Activated CD4-positive, alpha-beta memory T cell treated with anti-CD3 and anti-CD28 coated beads, Interleukin-2, amount 10 ng/mL, durations not matched to agents 7 days and 5 days (primary cell): ENCODE results near the gene THSD7B. TPM values are rescaled to one million over a fixed set of nuclear protein-coding genes. Genes with fewer than 3 reads are reported as not detected.
"Not testable (repeated sequence)": the region's sequence is repeated elsewhere in the genome, so short reads cannot be mapped to it uniquely, and the experiment has no call there.

Source experiments
- CTCF ChIA-PET: fragments of 350-600 bp; sonication (Branson Sonifier 250); formaldehyde crosslinking; loops from one replicate; lab custom pipeline; 2021; ENCODE audit warnings: antibody characterized with exemption, inconsistent platforms; lab: Charles Lee
- POLR2A ChIA-PET: fragments of 350-600 bp; sonication (Branson Sonifier 250); formaldehyde crosslinking; loops from one replicate; lab custom pipeline; 2021; ENCODE audit warnings: antibody characterized with exemption; lab: Charles Lee
- DNase-seq: peaks from one replicate; pipeline ENCODE4 v3.0.0-alpha.2; 2020
- H3K27ac Mint-ChIP-seq: one replicate; pipeline ENCODE4 v1.8.0; 2021; ENCODE audit warnings: mild to moderate bottlenecking, mixed read lengths
- H3K27me3 Mint-ChIP-seq: one replicate; pipeline ENCODE4 v1.8.0; 2021; ENCODE audit warnings: mixed read lengths
- H3K36me3 Mint-ChIP-seq: one replicate; pipeline ENCODE4 v1.8.0; 2021; ENCODE audit warnings: low read depth, mixed read lengths
- H3K4me1 Mint-ChIP-seq: one replicate; pipeline ENCODE4 v1.8.0; 2021; ENCODE audit warnings: mixed read lengths
- H3K4me3 Mint-ChIP-seq: one replicate; pipeline ENCODE4 v1.8.0; 2021; ENCODE audit warnings: mild to moderate bottlenecking, mixed read lengths
- H3K9me3 Mint-ChIP-seq: one replicate; pipeline ENCODE4 v1.8.0; 2021; ENCODE audit warnings: mixed read lengths
- total RNA-seq, 2 experiments: library from RNA; stranded (reverse); gene quantifications; one replicate each; pipeline ENCODE4 v1.2.3, GENCODE V29; 2021

THSD7B gene, protein sequence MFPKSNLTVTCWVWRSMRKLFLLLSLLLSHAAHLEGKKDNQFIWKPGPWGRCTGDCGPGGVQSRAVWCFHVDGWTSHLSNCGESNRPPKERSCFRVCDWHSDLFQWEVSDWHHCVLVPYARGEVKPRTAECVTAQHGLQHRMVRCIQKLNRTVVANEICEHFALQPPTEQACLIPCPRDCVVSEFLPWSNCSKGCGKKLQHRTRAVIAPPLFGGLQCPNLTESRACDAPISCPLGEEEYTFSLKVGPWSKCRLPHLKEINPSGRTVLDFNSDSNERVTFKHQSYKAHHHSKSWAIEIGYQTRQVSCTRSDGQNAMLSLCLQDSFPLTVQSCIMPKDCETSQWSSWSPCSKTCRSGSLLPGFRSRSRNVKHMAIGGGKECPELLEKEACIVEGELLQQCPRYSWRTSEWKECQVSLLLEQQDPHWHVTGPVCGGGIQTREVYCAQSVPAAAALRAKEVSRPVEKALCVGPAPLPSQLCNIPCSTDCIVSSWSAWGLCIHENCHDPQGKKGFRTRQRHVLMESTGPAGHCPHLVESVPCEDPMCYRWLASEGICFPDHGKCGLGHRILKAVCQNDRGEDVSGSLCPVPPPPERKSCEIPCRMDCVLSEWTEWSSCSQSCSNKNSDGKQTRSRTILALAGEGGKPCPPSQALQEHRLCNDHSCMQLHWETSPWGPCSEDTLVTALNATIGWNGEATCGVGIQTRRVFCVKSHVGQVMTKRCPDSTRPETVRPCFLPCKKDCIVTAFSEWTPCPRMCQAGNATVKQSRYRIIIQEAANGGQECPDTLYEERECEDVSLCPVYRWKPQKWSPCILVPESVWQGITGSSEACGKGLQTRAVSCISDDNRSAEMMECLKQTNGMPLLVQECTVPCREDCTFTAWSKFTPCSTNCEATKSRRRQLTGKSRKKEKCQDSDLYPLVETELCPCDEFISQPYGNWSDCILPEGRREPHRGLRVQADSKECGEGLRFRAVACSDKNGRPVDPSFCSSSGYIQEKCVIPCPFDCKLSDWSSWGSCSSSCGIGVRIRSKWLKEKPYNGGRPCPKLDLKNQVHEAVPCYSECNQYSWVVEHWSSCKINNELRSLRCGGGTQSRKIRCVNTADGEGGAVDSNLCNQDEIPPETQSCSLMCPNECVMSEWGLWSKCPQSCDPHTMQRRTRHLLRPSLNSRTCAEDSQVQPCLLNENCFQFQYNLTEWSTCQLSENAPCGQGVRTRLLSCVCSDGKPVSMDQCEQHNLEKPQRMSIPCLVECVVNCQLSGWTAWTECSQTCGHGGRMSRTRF (N-terminal part only)
- total RNA-seq: not detected

DNA sequence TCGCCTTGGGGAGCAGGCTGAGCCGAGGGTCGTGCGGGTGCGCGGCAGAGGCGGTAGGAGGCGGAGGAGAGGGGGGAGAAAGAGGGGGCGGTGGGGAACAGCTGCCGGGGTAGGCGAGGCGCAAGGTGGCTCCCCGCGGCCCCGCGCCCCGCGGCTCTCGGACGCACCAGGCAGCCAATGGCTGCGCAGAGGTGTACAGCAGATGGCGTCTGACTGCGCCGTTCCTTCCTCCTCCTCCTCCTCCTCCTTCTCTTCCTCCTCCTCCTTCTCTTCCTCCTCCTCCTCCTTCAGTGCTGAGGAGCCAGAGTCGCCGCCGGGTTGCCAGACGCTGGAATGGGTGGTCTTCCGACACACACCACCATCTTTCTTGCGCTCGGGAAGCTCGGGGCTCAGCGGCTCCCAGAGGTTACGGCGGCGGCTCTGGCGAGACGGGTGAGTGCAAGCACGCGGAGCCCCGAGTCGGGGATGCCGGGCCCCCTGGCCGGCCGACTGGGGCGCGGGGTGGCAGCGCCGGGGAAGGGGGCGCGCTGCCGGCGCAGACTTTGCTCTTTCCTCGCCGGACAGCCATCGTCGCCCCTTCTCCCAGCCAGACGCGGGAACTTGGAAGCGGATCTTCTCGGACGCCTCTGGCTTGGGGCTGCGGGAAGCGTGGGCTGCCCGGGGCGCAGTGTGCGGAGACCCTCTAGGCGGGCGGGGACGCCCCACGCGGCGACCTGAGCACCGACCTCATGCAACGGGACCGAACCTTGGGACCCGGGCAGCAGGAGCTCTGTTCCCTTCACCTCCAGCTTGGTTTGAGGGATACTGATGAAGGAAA lies at the start of gene THSD7B:
THSD7B (plus strand) TSS at position 290 of the 817 bp plus-strand sequence. CDS start 116,634 bp downstream, outside the sequence.
- no peaks in the 10 kb centered on the region for H3K9me3 Mint-ChIP-seq
- DNase-seq: no peak
- peaks cover 51% of the 10 kb centered on the region for H3K27me3 Mint-ChIP-seq
- peaks cover 2% of the 10 kb centered on the region for H3K4me1 Mint-ChIP-seq
- POLR2A ChIA-PET: no interaction called here
- H3K4me3 Mint-ChIP-seq: no peak within 1 kb of the TSS
- CTCF ChIA-PET: no interaction called here
- no peak within 1 kb of the TSS for H3K27ac Mint-ChIP-seq
- no peaks in the 10 kb centered on the region for H3K36me3 Mint-ChIP-seq

DNA sequence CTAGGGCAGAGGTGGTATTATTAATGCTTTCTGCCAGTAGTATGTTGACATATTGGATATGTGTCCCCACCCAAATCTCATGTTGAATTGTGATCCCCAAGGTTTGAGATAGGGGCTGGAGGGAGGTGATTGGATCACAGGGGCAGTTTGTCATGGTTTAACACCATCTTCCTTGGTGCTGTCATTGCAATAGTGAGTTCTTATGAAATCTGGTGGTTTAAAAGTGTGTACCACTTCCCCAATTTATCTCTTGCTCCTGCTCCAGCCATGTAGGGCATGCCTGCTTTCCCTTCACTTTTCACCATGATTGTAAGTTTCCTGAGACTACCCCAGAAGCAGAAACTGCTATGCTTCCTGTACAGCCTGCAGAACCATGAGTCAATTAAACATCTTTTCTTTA lies 47.1 kb upstream of the THSD7B start:
- H3K4me1 Mint-ChIP-seq: no peaks in the 10 kb centered on the region
- CTCF ChIA-PET: no interaction called here
- no peaks in the 10 kb centered on the region for H3K9me3 Mint-ChIP-seq
- DNase-seq: no peak
- no peak overlapping the region for H3K4me3 Mint-ChIP-seq
- POLR2A ChIA-PET: no interaction called here
- H3K27ac Mint-ChIP-seq: no peak overlapping the region
- no peaks in the 10 kb centered on the region for H3K27me3 Mint-ChIP-seq
- no peaks in the 10 kb centered on the region for H3K36me3 Mint-ChIP-seq

DNA sequence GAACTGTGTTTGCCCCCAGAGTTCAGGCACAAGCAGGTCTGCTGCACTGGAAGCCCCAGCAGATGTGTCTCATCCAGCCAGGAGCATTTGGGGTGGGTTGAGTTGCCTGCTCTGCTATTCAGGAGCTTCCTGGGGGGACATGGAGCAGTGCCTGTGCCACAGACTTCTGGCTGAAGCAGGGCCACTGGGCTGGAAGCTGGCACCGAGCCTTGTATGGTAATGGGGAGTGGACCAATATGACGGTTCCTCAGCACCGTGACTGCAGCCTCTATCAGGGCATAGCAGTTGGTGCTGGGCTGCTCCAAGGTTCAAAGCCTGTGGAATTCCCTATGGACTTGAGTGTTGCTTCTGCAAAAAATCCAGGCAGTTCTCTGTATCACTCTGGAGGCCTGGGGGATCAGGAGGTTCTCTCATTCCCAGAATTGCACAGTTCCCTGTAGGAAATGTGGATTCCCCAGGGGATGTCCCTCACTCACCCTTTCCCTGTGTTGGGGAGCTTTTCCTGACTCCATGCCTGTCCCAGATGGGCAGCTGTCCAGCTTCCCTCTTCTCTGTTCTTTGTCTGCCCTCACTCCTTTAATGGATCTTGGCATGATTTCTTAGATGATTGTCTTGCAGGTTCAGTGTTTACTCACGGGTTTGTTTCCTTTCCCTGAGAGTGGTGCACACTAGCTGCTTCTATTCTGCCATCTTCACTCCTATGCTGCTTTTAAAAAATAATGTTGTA lies 37.2 kb upstream of the THSD7B start:
- H3K27ac Mint-ChIP-seq: no peak overlapping the region
- H3K27me3 Mint-ChIP-seq: no peaks in the 10 kb centered on the region
- H3K9me3 Mint-ChIP-seq: no peaks in the 10 kb centered on the region
- ChIA-PET POLR2A (no interaction called here), CTCF (no interaction called here)
- H3K4me3 Mint-ChIP-seq: no peak overlapping the region
- DNase-seq: no peak
- H3K4me1 Mint-ChIP-seq: no peaks in the 10 kb centered on the region
- H3K36me3 Mint-ChIP-seq: no peaks in the 10 kb centered on the region

DNA sequence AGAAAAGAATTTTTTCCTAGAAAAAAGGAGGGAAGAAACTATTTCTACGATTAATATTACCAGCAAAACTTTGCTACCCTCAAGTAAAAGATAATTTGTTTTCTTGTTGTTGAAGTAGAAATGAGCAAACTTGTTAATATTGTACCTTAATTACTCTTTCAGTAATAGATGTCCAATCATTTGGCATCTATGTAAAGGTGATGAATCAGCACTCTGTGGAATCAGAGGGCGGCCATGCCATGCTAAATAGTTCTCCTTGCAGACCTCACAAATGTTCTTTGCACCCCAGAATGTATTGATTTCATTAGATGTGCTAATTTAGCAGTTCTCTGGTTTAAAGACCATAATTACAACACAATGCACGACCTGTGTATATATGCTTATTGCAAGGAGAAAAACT lies 29.1 kb upstream of the THSD7B start:
- POLR2A ChIA-PET: no interaction called here
- H3K27ac Mint-ChIP-seq: no peak overlapping the region
- H3K4me1 Mint-ChIP-seq: no peaks in the 10 kb centered on the region
- no peak overlapping the region for H3K4me3 Mint-ChIP-seq
- peaks cover 2% of the 10 kb centered on the region for H3K27me3 Mint-ChIP-seq
- H3K9me3 Mint-ChIP-seq: no peaks in the 10 kb centered on the region
- DNase-seq: no peak
- H3K36me3 Mint-ChIP-seq: no peaks in the 10 kb centered on the region
- CTCF ChIA-PET: interaction anchor here (1.2 to 1.4 kb wide), 2 partner anchors 23 to 312 kb away, joined by 3 read pairs; no protein-coding TSS in a partner anchor

DNA sequence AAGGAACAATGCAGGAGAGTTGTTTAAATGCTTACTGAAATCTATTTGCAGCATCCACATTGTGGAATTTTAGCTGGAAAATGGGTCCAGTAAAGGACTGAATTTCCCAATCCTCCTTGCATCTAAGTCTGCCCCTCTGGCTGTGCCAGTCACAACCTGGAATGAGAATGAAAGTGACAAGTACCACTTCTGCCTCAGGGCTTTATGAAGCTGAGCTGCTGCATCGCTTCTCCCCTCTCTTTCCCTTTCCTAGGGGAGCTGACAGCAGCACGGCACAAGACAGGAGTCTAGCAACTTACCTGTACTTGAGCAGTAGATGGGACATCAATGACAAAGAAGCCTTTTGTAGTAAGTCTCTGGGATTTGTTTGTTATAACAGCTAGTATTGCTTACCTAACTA lies 27.3 kb upstream of the THSD7B start:
- H3K4me1 Mint-ChIP-seq: no peaks in the 10 kb centered on the region
- DNase-seq: no peak
- H3K27me3 Mint-ChIP-seq: peaks cover 2% of the 10 kb centered on the region
- H3K36me3 Mint-ChIP-seq: no peaks in the 10 kb centered on the region
- no peak overlapping the region for H3K4me3 Mint-ChIP-seq
- H3K27ac Mint-ChIP-seq: no peak overlapping the region
- ChIA-PET CTCF (interaction anchor here (1.1 kb wide), 1 partner anchor 824 kb away, joined by 3 read pairs; no protein-coding TSS in a partner anchor), POLR2A (no interaction called here)
- no peaks in the 10 kb centered on the region for H3K9me3 Mint-ChIP-seq

DNA sequence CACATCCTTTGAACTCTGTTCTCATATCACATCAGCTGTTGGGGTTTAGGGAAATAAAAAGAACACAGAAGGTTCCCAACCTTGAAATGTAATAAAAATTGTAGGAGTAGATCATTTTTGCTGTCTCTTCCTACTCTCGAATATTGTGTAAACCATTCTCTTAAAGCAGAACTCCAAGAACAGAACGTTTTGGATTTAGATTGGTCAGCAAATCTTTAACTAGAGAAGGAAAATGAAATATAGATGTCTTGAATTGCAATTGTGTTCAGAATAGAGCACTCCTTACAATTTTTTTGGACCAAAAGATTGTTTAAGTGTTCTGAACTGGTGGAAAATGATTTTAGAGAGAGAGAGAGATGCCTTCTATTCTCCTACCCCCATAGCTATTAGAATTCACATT lies 23.9 kb upstream of the THSD7B start:
- POLR2A ChIA-PET: no interaction called here

DNA sequence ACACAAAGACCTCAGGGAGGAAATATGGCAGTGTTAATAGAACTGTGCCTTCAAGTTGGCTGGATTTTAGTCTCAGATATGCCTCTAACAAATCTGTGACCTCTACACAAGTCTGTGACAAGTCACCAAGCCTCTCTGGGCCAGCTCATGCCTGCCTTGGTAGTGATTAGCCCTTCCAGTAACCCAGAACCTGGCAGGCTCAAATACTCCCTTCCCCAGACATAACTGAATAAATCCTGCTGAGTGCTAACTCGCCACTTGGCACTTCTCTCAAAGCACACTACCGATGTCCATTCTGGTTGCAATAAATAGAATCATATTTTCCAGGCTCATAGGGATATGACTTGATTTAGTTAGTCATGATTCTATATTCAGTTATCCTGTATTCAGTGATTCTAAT lies 15.3 kb upstream of the THSD7B start:
- H3K9me3 Mint-ChIP-seq: no peaks in the 10 kb centered on the region
- ChIA-PET POLR2A (no interaction called here), CTCF (no interaction called here)
- peaks cover 5% of the 10 kb centered on the region for H3K4me1 Mint-ChIP-seq
- DNase-seq: no peak
- H3K27ac Mint-ChIP-seq: no peak overlapping the region
- H3K27me3 Mint-ChIP-seq: peaks cover 9% of the 10 kb centered on the region
- H3K4me3 Mint-ChIP-seq: no peak overlapping the region
- H3K36me3 Mint-ChIP-seq: no peaks in the 10 kb centered on the region

More for the DNA sequence above, 23.9 kb upstream of the THSD7B start:
- Mint-ChIP-seq H3K36me3 (no peaks in the 10 kb centered on the region), H3K27me3 (peaks cover 2% of the 10 kb centered on the region), H3K4me1 (no peaks in the 10 kb centered on the region), H3K27ac (no peak overlapping the region), H3K9me3 (no peaks in the 10 kb centered on the region), H3K4me3 (no peak overlapping the region)
- CTCF ChIA-PET: no interaction called here
- DNase-seq: no peak

DNA sequence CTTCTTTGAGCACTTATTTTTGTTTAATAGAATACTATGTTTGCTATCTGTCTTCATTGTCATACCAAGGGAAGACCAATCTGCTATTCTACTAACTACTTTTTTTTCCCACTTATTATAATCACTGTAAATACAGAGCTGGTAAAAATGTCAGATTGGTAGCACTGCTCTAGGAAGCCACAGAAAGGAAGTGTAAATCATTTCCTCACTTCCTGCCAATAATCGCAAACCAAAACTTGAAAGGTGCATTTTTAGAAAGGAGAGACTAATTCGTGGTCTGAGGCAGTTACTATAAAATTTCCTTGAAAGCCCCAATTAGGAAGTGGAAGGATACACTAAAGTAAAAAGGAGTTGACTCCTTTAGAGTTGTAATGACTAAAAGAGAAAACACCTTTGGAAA lies 13.9 kb upstream of the THSD7B start:
- POLR2A ChIA-PET: no interaction called here
- no peak overlapping the region for H3K4me3 Mint-ChIP-seq
- CTCF ChIA-PET: no interaction called here
- H3K4me1 Mint-ChIP-seq: peaks cover 5% of the 10 kb centered on the region
- H3K27me3 Mint-ChIP-seq: peaks cover 7% of the 10 kb centered on the region
- no peaks in the 10 kb centered on the region for H3K9me3 Mint-ChIP-seq
- DNase-seq: no peak
- no peaks in the 10 kb centered on the region for H3K36me3 Mint-ChIP-seq
- H3K27ac Mint-ChIP-seq: no peak overlapping the region

DNA sequence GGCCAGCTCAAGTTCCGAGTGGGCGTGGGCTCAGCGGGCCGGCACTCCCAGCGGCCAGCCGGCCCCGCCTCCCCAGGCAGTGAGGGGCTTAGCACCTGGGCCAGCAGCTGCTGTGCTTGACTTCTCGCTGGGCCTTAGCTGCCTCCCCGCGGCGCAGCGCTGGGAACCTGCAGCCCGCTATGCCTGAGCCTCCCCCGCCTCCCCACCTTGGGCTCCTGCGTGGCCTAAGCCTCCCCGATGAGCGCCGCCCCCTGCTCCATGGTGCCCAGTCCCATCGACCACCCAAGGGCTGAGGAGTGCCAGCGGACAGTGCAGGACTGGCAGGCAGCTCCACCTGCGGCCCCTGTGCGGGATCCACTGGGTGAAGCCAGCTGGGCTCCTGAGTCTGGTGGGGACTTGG lies 6.8 kb upstream of the THSD7B start:
- POLR2A ChIA-PET, H3K9me3 Mint-ChIP-seq, H3K27ac Mint-ChIP-seq, H3K4me1 Mint-ChIP-seq, DNase-seq, CTCF ChIA-PET, H3K36me3 Mint-ChIP-seq, H3K4me3 Mint-ChIP-seq: not testable (repeated sequence)
- H3K27me3 Mint-ChIP-seq: peaks cover 12% of the 10 kb centered on the region

DNA sequence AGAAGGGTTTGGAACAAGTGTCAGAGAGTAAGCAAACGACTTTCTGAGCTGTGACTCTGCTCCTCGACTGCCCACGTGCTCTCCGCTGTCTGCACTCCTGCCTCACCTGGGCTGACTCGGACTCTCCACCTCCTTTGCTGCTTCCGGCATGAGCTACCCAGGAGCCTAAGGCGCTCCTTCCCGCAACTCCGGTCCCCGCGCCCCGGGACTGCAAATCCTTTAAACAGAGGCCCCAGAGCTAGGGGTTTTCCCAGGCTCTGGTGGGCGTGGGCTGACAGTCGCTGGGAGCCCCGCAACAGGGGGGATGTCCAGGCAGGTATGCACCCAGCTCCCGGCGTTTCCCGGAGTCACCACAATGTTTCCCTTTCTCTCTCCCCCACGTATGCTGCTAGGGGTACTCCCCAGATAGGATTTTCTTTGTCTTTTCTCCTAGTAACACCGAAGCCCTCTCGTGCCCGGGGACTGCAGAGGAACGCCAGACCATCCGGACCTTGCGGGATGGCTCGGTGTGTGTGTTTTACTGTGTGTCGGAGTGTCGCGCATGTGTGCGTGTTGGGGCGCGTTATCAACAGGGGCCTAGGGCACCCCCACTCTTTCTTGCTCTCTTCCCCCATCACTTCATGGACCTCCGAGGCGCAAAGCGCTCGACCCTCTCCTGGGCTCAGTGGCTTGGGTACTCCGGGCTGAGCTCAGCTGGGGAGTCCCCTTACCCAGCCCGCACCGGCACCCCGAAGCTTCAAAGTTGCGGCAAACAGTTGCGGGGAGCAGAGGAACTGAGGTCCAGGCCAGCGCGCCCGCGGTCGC lies 691 bp upstream of the THSD7B start:
- no peak for DNase-seq
- Mint-ChIP-seq H3K27ac (no peak overlapping the region), H3K4me3 (no peak overlapping the region), H3K27me3 (peaks cover 51% of the 10 kb centered on the region), H3K36me3 (no peaks in the 10 kb centered on the region), H3K4me1 (peaks cover 2% of the 10 kb centered on the region), H3K9me3 (no peaks in the 10 kb centered on the region)
- ChIA-PET CTCF (no interaction called here), POLR2A (no interaction called here)

DNA sequence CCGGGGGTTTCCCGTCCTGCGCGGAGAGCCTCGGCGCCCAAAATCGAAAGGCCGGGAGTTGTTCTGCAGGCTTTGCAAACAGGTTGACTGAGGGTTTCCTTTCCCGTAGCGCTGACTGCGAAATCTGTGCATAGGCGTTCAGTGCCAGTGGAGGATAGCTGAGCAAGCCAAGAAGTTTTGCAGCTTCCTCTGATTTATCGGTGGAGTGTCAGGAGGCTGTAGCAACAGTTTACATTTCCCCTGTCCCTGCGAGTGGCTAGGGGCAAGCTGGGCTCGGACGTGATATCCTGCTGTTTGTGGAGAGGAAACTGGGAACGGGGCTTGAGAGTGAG lies 694 bp downstream of the THSD7B start:
- Mint-ChIP-seq H3K27ac (no peak overlapping the region), H3K4me1 (peaks cover 2% of the 10 kb centered on the region), H3K4me3 (no peak overlapping the region), H3K27me3 (peaks cover 51% of the 10 kb centered on the region), H3K36me3 (no peaks in the 10 kb centered on the region), H3K9me3 (no peaks in the 10 kb centered on the region)
- ChIA-PET POLR2A (no interaction called here), CTCF (no interaction called here)
- no peak for DNase-seq
